ENCODE data around the gene PKD2. TPM values are rescaled to one million over a fixed set of nuclear protein-coding genes. Genes with fewer than 3 reads are reported as not detected.

The PKD2 gene
- total and polyA plus RNA-seq, 2 of the 4 experiments (the other 2 are of a cell fraction): 43.8 to 51.3 TPM

- H2BK5ac ChIP-seq (ENCODE audit: low read depth, low read length, poor library complexity, severe bottlenecking): no peak overlapping the region
- ATAC-seq (ENCODE audit: low read depth): no peak
- no peak overlapping the region; the same call in 1 of the 2 replicates for H2BK120ac ChIP-seq (ENCODE audit: low read depth, low read length)
- ChIA-PET POLR2A (ENCODE audit: unreplicated experiment) (no interaction called here), CTCF (interaction anchor here (1.1 kb wide), 1 partner anchor 28 kb away, joined by 3 read pairs; no protein-coding TSS in a partner anchor)
- peak; percentile 31 for DNase-seq
- peak overlapping the region; percentile 67 for H3K4ac ChIP-seq (ENCODE audit: low read depth, low read length)
- H3K9me1 ChIP-seq (ENCODE audit: insufficient read depth, low read length): no peaks in the 10 kb centered on the region; the same call in 1 of the 2 replicates
- H2BK20ac ChIP-seq (ENCODE audit: low read depth, low read length): peak overlapping the region; percentile 12; the same call in 1 of the 2 replicates
- H4K20me1 ChIP-seq (ENCODE audit: insufficient read depth, low read length): peaks cover 4% of the 10 kb centered on the region
- H3K56ac ChIP-seq (ENCODE audit: extremely low read depth, insufficient read depth, low read length): no peak overlapping the region
- in situ Hi-C loops (cut with MboI; ENCODE audit: low sequenced_read_pairs) (no loop called here), intact Hi-C loops (cut with micrococcal nuclease) (loop anchor here (5.0 kb wide), 1 partner anchor 33 kb away; no protein-coding TSS in a partner anchor), dilution Hi-C loops (cut with HindIII; ENCODE audit: low sequenced_read_pairs, unreplicated experiment) (no loop called here)
- peak overlapping the region; percentile 56 for H2AK9ac ChIP-seq (replicated peaks; ENCODE audit: low read depth, low read length, poor library complexity)
- H3K23ac ChIP-seq (ENCODE audit: low read depth, low read length): no peak overlapping the region
- no peak overlapping the region for H3K4me2 ChIP-seq (ENCODE audit: low read depth, low read length)
- 0 out of 2 replicates have a peak, but pooled peaks cover 7% of the 10 kb centered on the region for H3K4me1 ChIP-seq (ENCODE audit: control insufficient read depth, insufficient read depth, low read length)
- no peak overlapping the region for H4K8ac ChIP-seq (ENCODE audit: low read depth in 2 of 2, low read length in 2 of 2)
- no peak overlapping the region for H3K18ac ChIP-seq (ENCODE audit: low read depth, low read length)
- H3K4me3 ChIP-seq (ENCODE audit: insufficient read depth, low read depth, low read length): no peak overlapping the region
- H3K36me3 ChIP-seq (ENCODE audit: control insufficient read depth, insufficient read depth, low read length): no peaks in the 10 kb centered on the region
- 0 out of 2 replicates have a peak overlapping the region, but pooled peaks have one; percentile 18 for H3K14ac ChIP-seq (replicated peaks; ENCODE audit: low read depth, low read length)
- peak overlapping the region; percentile 62; the same call in 1 of the 3 replicates for H2BK15ac ChIP-seq (ENCODE audit: low read depth, low read length)
- no peak overlapping the region for H4K5ac ChIP-seq (ENCODE audit: low read depth, low read length)
- no peak overlapping the region for H3K27ac ChIP-seq (ENCODE audit: insufficient read depth, low read length)
- H3K9ac ChIP-seq (ENCODE audit: low read depth, low read length): no peak overlapping the region
- H3K9me3 ChIP-seq (ENCODE audit: control insufficient read depth, insufficient read depth, low read length): no peaks in the 10 kb centered on the region
- H3K79me1 ChIP-seq (ENCODE audit: low read depth in 1 of 2, low read length in 2 of 2): peaks cover 3 to 7% of the 10 kb centered on the region in 2 experiments; a peak in 1 of 4 replicates
- WGBS, 2 experiments (ENCODE audit: extremely low coverage in 2 of 2, insufficient read length in 1 of 2): 83% methylated on average over 1 of the region's 2 CpGs; no CpG with 5 or more reads in 1 of the 2 experiments
- no TSS peak for BruUV-seq (replicated peaks)
- H3K27me3 ChIP-seq (ENCODE audit: control insufficient read depth, insufficient read depth, low read length): no peaks in the 10 kb centered on the region
- TF ChIP-seq ELK1 (IDR thresholded peaks at IDR 0.05; ENCODE audit: borderline replicate concordance, low read depth, low read length) (no peak), SMC3 (IDR thresholded peaks at IDR 0.05; ENCODE audit: low read depth, low read length) (no peak), RFX5 (IDR thresholded peaks at IDR 0.05; ENCODE audit: low read depth, low read length) (no peak), MAZ (IDR thresholded peaks at IDR 0.05; ENCODE audit: borderline replicate concordance, low read depth, low read length) (no peak), FOS (IDR thresholded peaks at IDR 0.05; ENCODE audit: low read depth, low read length) (no peak), USF2 (IDR thresholded peaks at IDR 0.05; ENCODE audit: low read depth, low read length) (no peak), MXI1 (IDR thresholded peaks at IDR 0.05; ENCODE audit: borderline replicate concordance, low read depth, low read length) (no peak), NFE2L2 (IDR thresholded peaks at IDR 0.05; ENCODE audit: low read depth, low read length) (no peak), CEBPB (IDR thresholded peaks at IDR 0.05; ENCODE audit: low read depth, low read length) (no peak), RAD21 (IDR thresholded peaks at IDR 0.05; ENCODE audit: low read length) (no peak), RCOR1 (IDR thresholded peaks at IDR 0.05; ENCODE audit: insufficient replicate concordance, low read length) (no peak), CHD1 (IDR thresholded peaks at IDR 0.05; ENCODE audit: low read depth, low read length) (no peak), POLR2A (IDR thresholded peaks at IDR 0.05; ENCODE audit: low read depth, low read length) (no peak), CTCF (conservative IDR thresholded peaks at IDR 0.05; ENCODE audit: low read depth, low read length) (no peak), BHLHE40 (IDR thresholded peaks at IDR 0.05; ENCODE audit: low read depth, low read length) (no peak), MAFK (IDR thresholded peaks at IDR 0.05; ENCODE audit: low read depth, low read length) (no peak)
- H2AK5ac ChIP-seq (ENCODE audit: low read depth, low read length): peak overlapping the region; percentile 45; the same call in 1 of the 2 replicates
- peak overlapping the region; percentile 61 for H2AFZ ChIP-seq (replicated peaks; ENCODE audit: low read length, poor library complexity)
- H4K91ac ChIP-seq (ENCODE audit: insufficient read depth, low read depth, low read length): no peak overlapping the region
Measured at GRCh38 chr4:88005076-88005475, 2.4 kb upstream of the PKD2 start.

All from IMR-90 (cell line).